ENCODE measurements around the gene OR11G2.
"Not testable (repeated sequence)": the region's sequence is repeated elsewhere in the genome, so short reads cannot be mapped to it uniquely, and the experiment has no call there.

OR11G2 gene

DNA sequence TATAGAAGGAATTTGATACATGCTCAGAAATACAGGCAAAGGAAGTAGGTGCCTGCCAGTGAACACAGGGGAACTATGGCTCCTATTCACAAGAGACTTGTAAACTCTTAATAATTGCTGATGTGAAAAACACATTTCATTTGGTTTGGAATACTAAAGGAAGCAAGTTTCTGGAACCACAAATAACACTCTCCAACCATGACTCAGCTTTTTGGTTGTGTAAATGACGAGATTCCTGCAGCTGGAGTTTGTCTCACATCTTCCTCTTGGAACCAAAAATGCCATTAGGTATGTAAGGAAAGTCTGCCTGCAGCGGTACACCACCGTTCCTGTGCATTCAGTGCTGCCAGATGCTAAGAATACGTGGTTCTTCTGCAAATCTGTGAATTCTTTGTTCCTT is 28.3 kb downstream of the OR11G2 start:
- in situ Hi-C loops (cut with HindIII; ENCODE audit: low sequenced_read_pairs), result no loop called here

DNA sequence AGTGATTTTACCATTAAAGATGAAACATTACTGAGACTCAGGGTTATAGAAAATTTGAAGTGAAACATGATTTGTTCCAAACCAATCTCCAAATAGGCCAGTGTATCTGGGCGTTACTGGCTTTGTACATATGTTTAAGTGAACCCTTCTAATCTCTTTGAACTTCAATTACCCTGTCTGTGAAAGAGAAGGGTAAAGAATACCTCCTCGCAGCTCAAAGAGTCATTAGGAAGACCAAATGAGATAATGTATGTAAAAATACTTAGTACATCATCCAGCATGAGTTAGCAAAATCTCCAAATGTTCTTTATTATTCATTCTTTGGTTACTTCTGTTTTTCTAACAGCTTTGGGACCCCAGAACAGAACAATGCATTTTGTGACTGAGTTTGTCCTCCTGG is 32.7 kb downstream of the OR11G2 start, which contains the start of gene OR11H6:
TSS of gene OR11H6 (plus strand) at position 301 of the 400 bp plus-strand sequence. CDS start at position 301, 0 bp downstream.
- in situ Hi-C loops (cut with HindIII; ENCODE audit: low sequenced_read_pairs), result no loop called here

- in situ Hi-C loops (cut with HindIII; ENCODE audit: low sequenced_read_pairs), result no loop called here
Measured at GRCh38 chr14:20228681-20229080, 38.0 kb downstream of the OR11G2 start, which contains the start of gene OR11H7. Gene OR11H7 (plus strand): TSS chr14:20228981.

GRCh38 chr14:20235415-20235814 is 44.7 kb downstream of the OR11G2 start:
- in situ Hi-C loops (cut with HindIII; ENCODE audit: low sequenced_read_pairs), result not testable (repeated sequence)

DNA sequence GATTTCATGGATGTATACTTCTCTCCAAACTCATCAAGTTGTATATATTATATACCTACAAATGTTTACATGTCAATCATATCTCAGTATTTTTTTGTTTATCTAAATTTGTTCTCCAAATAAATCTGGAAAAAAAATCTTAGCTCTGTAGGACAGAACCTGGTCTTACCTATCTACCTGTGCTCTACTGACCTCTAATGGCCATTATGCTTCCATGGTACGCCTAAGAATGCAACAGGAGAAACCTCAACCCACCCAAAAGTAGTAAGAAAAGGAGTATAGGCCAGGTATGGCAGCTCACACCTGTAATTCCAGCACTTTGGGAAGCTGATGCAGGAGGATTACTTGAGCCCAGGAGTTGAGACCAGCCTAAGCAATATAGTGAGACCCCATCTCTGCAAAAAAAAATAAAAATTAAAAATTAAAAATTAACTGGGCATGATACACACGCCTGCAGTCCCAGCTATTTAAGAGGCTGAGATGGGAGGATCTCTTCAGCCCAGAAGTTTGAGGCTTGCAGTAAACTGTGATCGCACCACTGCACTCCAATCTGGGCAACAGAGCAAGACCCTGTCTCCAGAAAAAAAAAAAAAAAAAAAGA is 57.0 kb downstream of the OR11G2 start:
- in situ Hi-C loops (cut with HindIII; ENCODE audit: low sequenced_read_pairs), result no loop called here

Data from DLD1 (cell line).